CD1c-positive myeloid dendritic cell (primary cell): ENCODE results near the gene SH2D7.

Experiments used
- DNase-seq: peaks from one replicate; pipeline ENCODE4 v3.0.0-alpha.2; 2016; ENCODE audit errors: extremely low spot score

The SH2D7 gene

GRCh38 chr15:78092261-78093041 lies at the start of gene SH2D7:
TSS of gene SH2D7 (plus strand) at chr15:78092561. CDS start at chr15:78092585, 24 bp downstream.
- no peak for DNase-seq

DNA sequence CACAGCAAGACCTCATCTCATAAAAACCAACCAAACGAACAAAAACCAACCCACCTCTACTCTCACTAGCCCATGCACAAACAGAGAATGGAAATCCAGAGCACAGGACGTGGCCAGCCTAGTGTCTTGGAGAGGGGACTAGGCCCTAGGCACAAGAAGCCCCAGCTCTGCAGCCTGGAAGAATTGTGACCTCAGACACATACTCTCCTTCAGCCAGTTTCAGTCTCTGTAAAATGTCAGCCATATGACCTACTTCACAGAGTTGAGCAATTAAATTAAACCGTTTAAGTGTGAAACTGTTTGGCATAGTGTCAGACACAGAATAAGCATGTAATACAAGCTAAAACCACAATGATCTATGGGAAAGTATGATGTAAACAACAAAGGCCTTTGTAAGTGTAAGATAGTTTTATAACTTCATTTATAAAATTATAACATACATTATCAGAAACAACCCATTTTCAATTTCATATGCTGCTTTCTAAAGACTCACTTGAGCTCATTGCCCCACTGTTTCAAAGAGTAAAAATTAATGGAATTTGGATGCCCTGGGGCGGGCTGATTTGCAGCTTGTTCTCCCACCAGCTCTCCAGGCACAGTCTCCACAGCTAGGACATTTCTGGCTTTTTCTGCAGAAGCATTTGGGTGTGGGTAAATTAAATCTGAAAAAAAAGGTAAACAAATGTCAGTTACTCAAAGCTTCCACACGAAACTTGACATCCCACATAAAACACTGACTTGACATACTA lies 47.8 kb upstream of the SH2D7 start:
- peak; percentile 62 for DNase-seq

DNA sequence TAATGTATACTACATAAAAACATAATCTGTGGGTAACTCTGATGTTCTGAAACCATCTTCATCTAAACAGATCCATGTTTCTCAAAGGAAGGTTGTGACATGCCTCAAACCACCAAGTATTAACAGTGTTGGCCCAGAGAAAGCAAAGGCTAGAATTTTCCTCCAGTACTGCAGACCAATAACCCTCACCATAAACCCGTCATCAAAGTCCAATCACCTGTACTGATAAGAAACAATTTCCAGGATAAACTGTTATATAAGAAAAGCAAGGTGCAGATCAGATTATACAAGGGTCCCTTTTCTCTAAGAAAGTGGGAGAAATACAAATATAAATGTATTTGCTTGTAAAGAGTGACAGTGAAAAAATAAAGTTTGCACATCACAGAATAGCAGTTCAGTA lies 47.2 kb upstream of the SH2D7 start:
- DNase-seq, result no peak

DNA sequence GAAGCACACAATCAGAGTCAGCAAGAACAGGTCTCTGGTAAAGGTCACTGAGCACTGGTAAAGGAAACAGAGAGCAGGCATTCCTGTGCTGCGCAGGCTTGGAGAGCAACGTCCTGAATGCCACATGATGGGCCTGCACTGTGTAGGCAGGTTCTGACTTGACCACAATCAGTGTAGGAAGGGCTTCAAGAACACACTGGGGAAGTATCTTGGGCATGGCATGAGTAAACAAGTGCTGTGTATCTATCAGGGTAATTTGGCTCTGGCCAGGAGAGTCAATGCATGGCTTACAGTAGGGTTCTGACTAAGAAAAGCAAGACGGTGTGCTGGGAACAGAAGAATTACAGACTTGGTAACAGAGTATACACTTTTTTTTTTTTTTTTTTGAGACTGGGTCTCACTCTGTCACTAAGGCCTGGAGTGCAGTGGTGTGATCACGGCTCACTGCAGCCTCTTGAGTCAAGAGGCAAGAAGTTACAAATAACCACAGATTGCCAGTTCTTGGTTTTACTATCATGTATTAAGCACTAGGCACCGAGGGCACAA lies 45.5 kb upstream of the SH2D7 start:
- peak; percentile 87 for DNase-seq

DNA sequence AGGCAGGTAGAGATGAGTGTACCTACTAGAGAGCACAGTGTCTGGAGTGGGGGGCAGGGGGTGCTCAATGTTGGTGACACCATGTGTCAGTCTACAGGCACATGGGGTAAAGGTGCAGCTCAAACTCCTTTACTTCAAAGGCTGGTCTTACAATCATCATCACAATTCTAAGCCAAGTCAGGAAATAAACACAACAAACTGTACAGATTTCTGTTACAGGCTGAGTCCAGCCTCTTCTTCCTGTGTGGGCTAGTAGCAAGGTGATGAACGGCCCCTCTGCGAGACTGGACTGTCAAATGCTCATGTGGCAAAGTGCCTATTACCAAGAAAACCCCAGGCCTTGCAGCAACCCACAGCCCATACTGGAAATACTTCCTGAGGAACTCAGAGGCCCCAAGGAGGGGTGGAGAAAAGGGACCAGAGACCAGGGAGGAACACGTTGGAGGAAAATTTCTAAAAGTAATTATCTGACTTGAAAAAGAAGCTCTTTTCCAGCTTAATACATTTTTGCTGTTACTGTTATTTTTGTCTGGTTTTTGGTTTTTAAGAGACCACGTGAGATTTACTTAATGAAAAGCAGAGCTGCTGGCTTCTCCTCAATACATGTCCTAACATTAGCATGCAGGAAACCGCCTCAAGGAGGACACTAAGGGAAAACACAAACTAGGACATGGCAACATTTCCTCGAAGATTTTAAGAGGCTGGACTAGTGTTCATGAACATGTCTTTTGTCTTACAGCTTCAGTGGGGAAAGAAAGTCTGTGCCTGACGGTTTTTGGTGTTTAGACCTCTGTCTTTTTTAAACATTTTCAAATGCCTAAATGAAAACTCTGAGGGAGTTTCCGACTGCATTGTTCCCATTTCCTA lies 44.4 kb upstream of the SH2D7 start:
- DNase-seq, result peak; percentile 84

- DNase-seq, result no peak
These were observed 43.8 kb upstream of the SH2D7 start for GRCh38 chr15:78048628-78048920.

DNA sequence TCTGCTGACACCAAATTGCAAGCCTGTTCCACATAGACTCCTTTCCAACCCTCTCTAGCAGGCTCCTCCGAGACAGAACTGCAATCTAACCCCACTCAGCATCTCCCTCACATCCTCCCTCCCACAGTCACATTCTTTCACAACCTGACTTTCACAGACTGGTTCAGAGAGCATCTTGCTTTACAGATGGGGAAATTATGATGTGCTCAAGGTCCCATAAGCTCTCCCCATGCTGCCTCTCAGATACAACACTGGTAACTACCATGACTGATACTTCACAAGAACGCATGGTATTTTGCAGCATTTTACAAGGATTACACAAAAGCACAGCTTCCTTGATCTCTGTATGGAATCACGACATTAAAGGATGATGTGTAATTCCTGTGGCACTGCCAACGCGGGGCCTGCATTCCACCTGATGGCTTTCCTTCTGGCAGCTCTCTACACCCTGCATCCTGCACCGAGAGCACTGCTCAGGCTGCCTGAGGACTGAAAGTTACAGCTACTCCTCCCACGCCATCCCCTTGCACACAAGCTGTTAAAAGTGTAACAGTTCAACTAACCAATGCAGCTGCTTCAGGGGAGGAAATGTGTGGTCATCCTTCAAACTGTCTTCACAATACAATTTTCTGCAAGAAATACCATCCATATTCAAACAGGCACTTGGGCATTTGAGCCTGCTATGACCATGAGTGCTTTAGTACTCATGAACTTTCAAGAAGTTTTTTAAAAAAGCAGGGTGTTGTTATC lies 42.5 kb upstream of the SH2D7 start:
- DNase-seq, result peak; percentile 78

GRCh38 chr15:78050441-78050809 lies 41.9 kb upstream of the SH2D7 start:
- no peak for DNase-seq

GRCh38 chr15:78050826-78051225 lies 41.5 kb upstream of the SH2D7 start:
- DNase-seq, result no peak

GRCh38 chr15:78051596-78051995 lies 40.8 kb upstream of the SH2D7 start:
- DNase-seq, result no peak

DNA sequence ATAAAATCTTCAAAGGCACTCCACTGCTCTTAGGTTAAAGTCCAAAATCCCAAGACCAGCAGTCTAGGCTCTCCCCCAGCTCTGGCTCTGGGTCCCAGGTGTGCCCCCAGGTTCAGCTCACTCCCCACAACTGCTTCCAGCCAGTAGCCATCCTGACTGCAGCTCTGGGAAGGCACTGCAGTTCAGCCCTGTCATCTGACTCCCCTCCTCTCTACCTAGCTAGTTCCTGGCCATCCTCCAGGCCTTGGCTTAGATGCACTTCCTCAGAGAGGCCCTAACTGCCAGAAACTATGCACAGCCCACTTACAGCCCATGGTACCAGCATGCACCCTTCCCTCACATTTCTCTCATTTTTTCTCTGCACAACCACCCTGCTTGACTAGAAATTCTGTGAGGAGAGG lies 40.4 kb upstream of the SH2D7 start:
- DNase-seq, result no peak

- DNase-seq, result no peak
These were observed 39.8 kb upstream of the SH2D7 start for GRCh38 chr15:78052545-78052944.

DNA sequence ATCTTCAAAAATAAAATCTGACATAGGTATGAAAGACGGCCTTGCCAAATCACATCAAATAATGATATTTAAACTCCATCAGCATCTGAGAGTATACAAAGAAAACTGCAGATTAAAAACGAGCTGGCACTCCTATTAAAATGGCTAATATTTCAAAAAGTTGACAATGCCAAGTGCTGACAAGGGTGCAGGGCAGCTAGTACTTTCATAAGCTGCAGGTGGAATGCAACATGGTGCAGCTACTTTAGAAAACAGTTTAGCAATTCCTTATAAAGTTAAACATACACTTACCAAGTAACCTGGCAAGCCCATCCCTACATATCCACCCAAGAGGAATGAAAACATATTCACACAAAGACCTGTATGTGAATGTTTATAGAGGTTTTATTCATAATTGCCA lies 37.8 kb upstream of the SH2D7 start:
- DNase-seq, result no peak

DNA sequence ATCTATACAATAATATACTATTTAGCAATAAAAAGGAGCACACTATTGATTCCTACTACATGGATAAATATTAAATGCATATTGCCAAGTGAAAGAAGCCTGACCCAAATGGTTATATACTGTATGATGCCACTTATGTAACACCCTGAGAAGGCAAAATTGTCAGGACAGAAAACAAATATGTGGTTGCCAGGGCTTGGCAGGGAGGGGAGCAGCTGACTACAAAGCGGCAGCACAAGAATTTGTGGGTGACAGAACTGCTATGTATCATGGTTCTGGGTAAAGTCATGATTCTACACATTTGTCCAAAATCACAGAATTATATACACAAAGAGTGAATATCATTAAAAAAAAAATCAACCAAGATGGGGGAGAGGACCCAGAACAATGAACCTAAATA lies 37.4 kb upstream of the SH2D7 start:
- DNase-seq, result no peak

DNA sequence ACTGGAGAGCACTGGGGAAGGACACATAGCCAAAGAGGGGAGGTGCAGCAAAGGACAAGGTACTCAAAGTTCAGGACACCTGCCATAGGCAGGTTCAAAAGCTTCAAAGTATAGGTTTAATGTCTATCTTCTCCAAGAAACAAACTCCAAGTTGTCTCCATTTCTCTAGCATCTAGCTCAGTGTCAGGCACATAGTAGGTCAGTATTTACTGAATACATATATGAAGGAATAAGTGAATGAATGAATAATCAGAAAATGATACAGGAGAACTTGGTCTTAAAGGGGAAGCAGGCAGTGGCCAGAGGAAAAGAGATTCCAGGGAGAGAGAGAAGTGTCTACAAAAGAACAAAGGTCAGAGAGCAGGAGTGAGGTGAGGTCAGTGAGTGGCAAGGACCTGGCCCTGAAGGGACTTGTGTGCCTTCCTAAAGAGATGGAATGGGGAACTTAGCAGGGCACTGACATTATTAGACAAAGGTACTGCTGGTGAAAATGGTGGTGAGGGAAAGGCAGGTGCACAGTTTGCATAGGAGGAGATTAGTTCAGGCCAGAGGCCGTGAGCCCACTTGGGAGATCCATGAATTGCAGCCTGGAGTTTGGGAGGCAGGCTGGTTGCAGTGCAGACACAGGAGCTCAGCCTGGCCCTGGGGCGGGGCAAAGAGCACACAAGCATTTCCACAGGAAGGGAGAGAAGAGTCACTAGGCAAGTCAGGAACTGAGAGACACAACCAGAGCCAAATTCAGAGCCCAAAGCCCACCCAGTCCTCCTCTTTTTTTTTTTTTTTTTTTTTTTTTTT lies 36.2 kb upstream of the SH2D7 start:
- no peak for DNase-seq

- peak; percentile 33 for DNase-seq
These were observed 35.6 kb upstream of the SH2D7 start for GRCh38 chr15:78056714-78057269.

DNA sequence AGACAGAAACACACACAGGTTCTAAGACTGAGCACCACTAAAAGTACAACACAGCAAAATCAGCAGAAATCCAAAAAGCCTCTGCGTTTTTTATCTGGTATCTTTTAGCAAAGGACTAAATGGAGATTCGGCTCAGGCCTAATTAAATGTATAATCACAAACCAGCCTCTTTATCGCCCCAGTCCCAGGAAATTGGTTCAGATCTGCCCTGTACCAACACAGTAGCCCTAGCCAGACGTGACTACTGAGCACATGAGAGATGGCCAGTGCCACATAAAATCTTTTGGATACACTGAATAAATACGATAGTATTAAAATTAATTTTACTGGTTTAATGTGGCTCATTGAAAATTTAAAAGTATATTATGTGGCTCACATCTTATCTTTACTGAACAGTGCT lies 34.6 kb upstream of the SH2D7 start:
- DNase-seq, result no peak

DNA sequence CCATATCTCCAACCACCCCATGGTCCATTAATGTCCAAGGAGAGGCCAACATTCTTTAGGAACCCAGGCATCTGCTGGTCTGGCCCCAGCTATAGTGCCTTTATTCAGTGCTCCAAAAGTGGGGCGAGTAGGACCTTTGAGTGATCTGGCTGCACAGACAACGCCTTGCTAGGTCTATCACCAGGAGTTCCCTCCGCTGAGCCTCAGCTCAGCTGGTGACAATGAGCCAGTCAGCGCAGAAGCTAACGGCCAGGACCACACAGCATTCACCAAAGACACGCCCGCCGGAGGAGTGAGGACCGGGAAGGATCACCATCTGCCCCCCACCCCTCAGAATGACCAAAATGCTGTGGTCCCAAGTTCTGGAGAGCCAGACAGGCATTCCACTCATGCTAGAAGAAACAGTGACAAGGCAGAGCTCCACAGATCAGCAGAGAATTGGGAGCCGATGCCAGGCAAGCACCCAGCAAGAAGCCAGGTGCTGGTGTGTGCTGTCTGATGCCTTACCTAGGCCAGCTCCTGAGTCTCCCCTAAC lies 33.9 kb upstream of the SH2D7 start:
- DNase-seq, result no peak

GRCh38 chr15:78059110-78059839 lies 33.1 kb upstream of the SH2D7 start:
- peak; percentile 64 for DNase-seq
